Common myeloid progenitor, CD34-positive (primary cell): ENCODE data around the gene COMMD1.

Source experiments
- CTCF ChIA-PET: fragments of 350-600 bp; sonication (Branson Sonifier 250); formaldehyde crosslinking; loops from one replicate; lab custom pipeline; 2021; ENCODE audit warnings: antibody characterized with exemption; lab: Charles Lee
- POLR2A ChIA-PET: fragments of 350-600 bp; sonication (Branson Sonifier 250); formaldehyde crosslinking; loops from one replicate; lab custom pipeline; 2021; ENCODE audit warnings: antibody characterized with exemption; lab: Charles Lee
- DNase-seq, 3 donors: peaks; one replicate each; pipeline versions ENCODE4 v3.0.0 to v3.0.0-alpha.2; 2013
- H3K27ac ChIP-seq, 2 experiments: 1 replicate in 1 of 2; 2 replicates in 1 of 2; pipeline ENCODE4 v1.7.0; 2013; ENCODE audit warnings: inconsistent platforms in 2 of 2, low read length in 2 of 2, mild to moderate bottlenecking in 2 of 2, low read depth in 1 of 2, moderate library complexity in 1 of 2; ENCODE audit not compliant: severe bottlenecking in 2 of 2, insufficient read depth in 1 of 2, poor library complexity in 1 of 2
- H3K27me3 ChIP-seq, 5 experiments: replicated peaks in 2 of 5; 1 replicate in 3 of 5; 2 replicates in 2 of 5; pipeline versions ENCODE4 v1.6.1 to v1.7.0; 2013; ENCODE audit warnings: low read length in 4 of 5, mild to moderate bottlenecking in 2 of 5, moderate library complexity in 2 of 5, inconsistent platforms in 1 of 5; ENCODE audit not compliant: insufficient read depth in 5 of 5, control insufficient read depth in 4 of 5
- H3K36me3 ChIP-seq, 4 experiments: 1 replicate in 2 of 4; 2 replicates in 2 of 4; pipeline versions ENCODE4 v1.6.1 to v1.7.0; 2013; ENCODE audit warnings: low read length in 3 of 4, control low read depth in 1 of 4, mild to moderate bottlenecking in 1 of 4; ENCODE audit not compliant: control insufficient read depth in 4 of 4, insufficient read depth in 4 of 4
- H3K4me1 ChIP-seq, 4 experiments: 1 replicate in 3 of 4; 2 replicates in 1 of 4; pipeline versions ENCODE4 v1.6.1 to v1.7.1; 2013; ENCODE audit warnings: low read length in 3 of 4, mild to moderate bottlenecking in 3 of 4, control low read depth in 1 of 4, inconsistent platforms in 1 of 4, moderate library complexity in 1 of 4; ENCODE audit not compliant: control insufficient read depth in 4 of 4, insufficient read depth in 4 of 4; ENCODE audit errors: control extremely low read depth in 1 of 4
- H3K4me3 ChIP-seq, 7 experiments: 1 replicate in 4 of 7; 2 replicates in 3 of 7; pipeline versions ENCODE4 v1.5.1 to v1.7.0; 2013; ENCODE audit warnings: mild to moderate bottlenecking in 7 of 7, low read length in 6 of 7, moderate library complexity in 6 of 7, inconsistent platforms in 2 of 7, low read depth in 2 of 7, control low read depth in 1 of 7; ENCODE audit not compliant: insufficient read depth in 4 of 7, control insufficient read depth in 1 of 7; ENCODE audit errors: extremely low read depth in 1 of 7
- H3K9me3 ChIP-seq, 5 experiments: 1 replicate in 4 of 5; 2 replicates in 1 of 5; pipeline versions ENCODE4 v1.6.1 to v1.7.1; 2013; ENCODE audit warnings: low read length in 4 of 5, mild to moderate bottlenecking in 2 of 5, inconsistent platforms in 1 of 5, low read depth in 1 of 5, moderate library complexity in 1 of 5; ENCODE audit not compliant: control insufficient read depth in 4 of 5, insufficient read depth in 2 of 5; ENCODE audit errors: control extremely low read depth in 1 of 5
- WGBS: methylation state at CpG from one replicate; pipeline ENCODE4 v1.1.5; 2013; ENCODE audit not compliant: insufficient coverage; 5-methylcytosine and 5-hydroxymethylcytosine counted together

COMMD1 gene

GRCh38 chr2:62076980-62077638 lies 171.6 kb downstream of the COMMD1 start:
- Histone ChIP-seq H3K36me3 (peaks cover 0 to 6% (median 3%) of the 10 kb centered on the region in 4 experiments), H3K4me1 (no peaks in the 10 kb centered on the region), H3K27me3 (no peaks in the 10 kb centered on the region), H3K4me3 (no peak overlapping the region), H3K9me3 (peaks cover 0 to 9% (median 9%) of the 10 kb centered on the region in 5 experiments), H3K27ac (no peak overlapping the region)
- POLR2A ChIA-PET, result no interaction called here
- WGBS, result 90% methylated on average over 3 of the region's 6 CpGs
- CTCF ChIA-PET, result no interaction called here
- no peak for DNase-seq

- Histone ChIP-seq H3K4me3 (no peak overlapping the region), H3K27ac (no peak overlapping the region), H3K27me3 (no peaks in the 10 kb centered on the region), H3K4me1 (no peaks in the 10 kb centered on the region), H3K9me3 (no peaks in the 10 kb centered on the region), H3K36me3 (no peaks in the 10 kb centered on the region)
- whole genome bisulfite sequencing, result 86% methylated on average over 1 of the region's 1 CpG
- ChIA-PET POLR2A (no interaction called here), CTCF (no interaction called here)
- DNase-seq, result no peak
Measured at GRCh38 chr2:62084801-62085200, 179.3 kb downstream of the COMMD1 start.

- DNase-seq, result no peak
- POLR2A ChIA-PET, result no interaction called here
- Histone ChIP-seq H3K4me1 (no peaks in the 10 kb centered on the region), H3K4me3 (no peak overlapping the region), H3K27ac (no peak overlapping the region), H3K36me3 (no peaks in the 10 kb centered on the region), H3K9me3 (no peaks in the 10 kb centered on the region), H3K27me3 (no peaks in the 10 kb centered on the region)
- WGBS, result 100% methylated on average over 2 of the region's 3 CpGs
- CTCF ChIA-PET, result no interaction called here
Measured at GRCh38 chr2:62089658-62090057, 184.2 kb downstream of the COMMD1 start.

- 100% methylated on average over 1 of the region's 2 CpGs for WGBS
- CTCF ChIA-PET, result interaction anchor here (1.2 kb wide), 1 partner anchor 22 kb away, joined by 4 read pairs; no protein-coding TSS in a partner anchor
Measured at GRCh38 chr2:62091471-62091870, 186.0 kb downstream of the COMMD1 start.

GRCh38 chr2:62099050-62099449 lies 193.6 kb downstream of the COMMD1 start:
- peak in 2 of 3 donors; percentile 14 to 35 for DNase-seq
- ChIA-PET CTCF (no interaction called here), POLR2A (no interaction called here)
- Histone ChIP-seq H3K27ac (no peak overlapping the region), H3K36me3 (no peaks in the 10 kb centered on the region), H3K27me3 (no peaks in the 10 kb centered on the region), H3K4me1 (peaks cover 0 to 23% (median 16%) of the 10 kb centered on the region in 4 experiments), H3K4me3 (peak overlapping the region in 2 of 7 experiments; percentile 17 to 36), H3K9me3 (no peaks in the 10 kb centered on the region)
- 10% methylated on average over 4 of the region's 4 CpGs for WGBS

More at GRCh38 chr2:62091471-62091870, 186.0 kb downstream of the COMMD1 start:
- H3K36me3 ChIP-seq, result no peaks in the 10 kb centered on the region
- POLR2A ChIA-PET, result no interaction called here
- no peak for DNase-seq
- H3K27ac ChIP-seq, result no peak overlapping the region
- no peak overlapping the region for H3K4me3 ChIP-seq
- no peaks in the 10 kb centered on the region for H3K27me3 ChIP-seq
- H3K4me1 ChIP-seq, result no peaks in the 10 kb centered on the region
- no peaks in the 10 kb centered on the region for H3K9me3 ChIP-seq

GRCh38 chr2:62099523-62100175 lies 194.2 kb downstream of the COMMD1 start:
- 88% methylated on average over 7 of the region's 10 CpGs for WGBS
- H3K4me3 ChIP-seq, result no peak overlapping the region
- no peaks in the 10 kb centered on the region for H3K9me3 ChIP-seq
- ChIA-PET POLR2A (no interaction called here), CTCF (no interaction called here)
- no peak for DNase-seq
- no peak overlapping the region for H3K27ac ChIP-seq
- H3K27me3 ChIP-seq, result no peaks in the 10 kb centered on the region
- peaks cover 0 to 23% (median 16%) of the 10 kb centered on the region in 4 experiments for H3K4me1 ChIP-seq
- no peaks in the 10 kb centered on the region for H3K36me3 ChIP-seq

GRCh38 chr2:62101886-62102285 lies 196.4 kb downstream of the COMMD1 start:
- POLR2A ChIA-PET, result no interaction called here
- Histone ChIP-seq H3K36me3 (no peaks in the 10 kb centered on the region), H3K27ac (no peak overlapping the region), H3K27me3 (no peaks in the 10 kb centered on the region), H3K9me3 (no peaks in the 10 kb centered on the region), H3K4me1 (peaks cover 0 to 23% (median 16%) of the 10 kb centered on the region in 4 experiments), H3K4me3 (no peak overlapping the region)
- DNase-seq, result no peak
- CTCF ChIA-PET, result interaction anchor here (0.9 kb wide), 1 partner anchor 47 kb away, joined by 3 read pairs; no protein-coding TSS in a partner anchor
- WGBS, result 100% methylated on average over 1 of the region's 2 CpGs
